HepG2 (cell line): ENCODE data around the gene SPAG9. TPM values are rescaled to one million over a fixed set of nuclear protein-coding genes. Genes with fewer than 3 reads are reported as not detected.

ENCODE experiments used
- ATAC-seq: fragments of 200-7000 bp; cut with Tn5 transposase; 3 replicates; pipeline ENCODE4 v1.9.1; 2020; ENCODE audit warnings: mild to moderate bottlenecking, moderate library complexity
- BruUV-seq: library from RNA; stranded (reverse); fragments of 400-500 nt; replicated peaks from 2 replicates; lab custom pipeline; 2021; lab: Mats Ljungman, UMichigan
- CTCF ChIA-PET: fragments of 300-600 bp; formaldehyde crosslinking; extraction: SDS; loops from one replicate; lab custom pipeline; 2021; ENCODE audit warnings: low total read pairs, inconsistent platforms, low intra/inter-chr PET ratio; lab: Yijun Ruan, JAX
- POLR2A ChIA-PET: fragments of 350-600 bp; sonication (Branson Sonifier 250); formaldehyde crosslinking; loops from one replicate; lab custom pipeline; 2020; ENCODE audit warnings: antibody characterized with exemption, inconsistent platforms; lab: Yijun Ruan, JAX
- DNase-seq: peaks from one replicate; pipeline ENCODE4 v3.0.0-alpha.2; 2015; ENCODE audit warnings: low spot score
- FAIRE-seq: peaks from 3 replicates; lab custom pipeline; 2011; peaks lifted over from hg19 to GRCh38; lab: Jason Lieb, UNC
- H2AFZ ChIP-seq: one replicate; pipeline ENCODE4 v1.6.1; 2011; ENCODE audit warnings: low read length, inconsistent platforms
- H3K27ac ChIP-seq: fragments of 300-600 bp; 3 replicates; pipeline ENCODE4 v1.8.0; 2011; ENCODE audit warnings: mixed run types, mild to moderate bottlenecking, mixed read lengths, low read length, inconsistent platforms; ENCODE audit not compliant: insufficient read depth; ENCODE audit errors: extremely low read length
- H3K27me3 ChIP-seq, 2 experiments: fragments of 200-600 bp in 1 of 2; 2 replicates in 1 of 2; 3 replicates in 1 of 2; pipeline versions ENCODE4 v1.6.0 to v1.8.0; 2011; ENCODE audit warnings: low read length in 2 of 2, mild to moderate bottlenecking in 2 of 2, moderate library complexity in 2 of 2, inconsistent platforms in 1 of 2; ENCODE audit not compliant: insufficient read depth in 2 of 2, control insufficient read depth in 1 of 2
- H3K36me3 ChIP-seq, 2 experiments: fragments of 200-600 bp in 1 of 2; replicated peaks in 1 of 2; 2 replicates in 1 of 2; 3 replicates in 1 of 2; pipeline versions ENCODE4 v1.5.1 to v1.8.0; 2011; ENCODE audit warnings: low read length in 2 of 2, inconsistent platforms in 1 of 2; ENCODE audit not compliant: insufficient read depth in 2 of 2, control insufficient read depth in 1 of 2
- H3K4me1 ChIP-seq: 2 replicates; pipeline ENCODE4 v1.5.1; 2012; ENCODE audit warnings: low read length, inconsistent platforms; ENCODE audit not compliant: insufficient read depth
- H3K4me2 ChIP-seq: 2 replicates; pipeline ENCODE4 v1.6.0; 2011; ENCODE audit warnings: low read depth, low read length, inconsistent platforms
- H3K4me3 ChIP-seq, 3 experiments: fragments of 200-600 bp in 1 of 3; sonication (generic), shearing (Covaris generic) in 1 of 3; replicated peaks in 1 of 3; 2 replicates each; pipeline ENCODE4 v1.5.1; 2011 to 2016; ENCODE audit warnings: low read length in 3 of 3, inconsistent platforms in 2 of 3, low read depth in 2 of 3, mild to moderate bottlenecking in 2 of 3, control low read depth in 1 of 3, mixed read lengths in 1 of 3; ENCODE audit not compliant: insufficient read depth in 1 of 3
- H3K79me2 ChIP-seq: one replicate; pipeline ENCODE4 v1.6.1; 2011; ENCODE audit warnings: low read length, inconsistent platforms; ENCODE audit not compliant: insufficient read depth
- H3K9ac ChIP-seq: 2 replicates; pipeline ENCODE4 v1.6.0; 2011; ENCODE audit warnings: mild to moderate bottlenecking, low read depth, low read length, inconsistent platforms; ENCODE audit not compliant: insufficient read depth
- H3K9me3 ChIP-seq: 2 replicates; pipeline ENCODE4 v1.5.1; 2012; ENCODE audit warnings: mild to moderate bottlenecking, low read length
- H4K20me1 ChIP-seq: 2 replicates; pipeline ENCODE4 v1.6.0; 2011; ENCODE audit warnings: inconsistent platforms, mild to moderate bottlenecking, low read length, moderate library complexity; ENCODE audit not compliant: insufficient read depth
- ERF ChIP-seq: IDR thresholded peaks from 2 replicates; pipeline ENCODE4 v1.6.1; 2018; ENCODE audit warnings: missing biosample characterization, missing genetic modification reagents
- KDM5B ChIP-seq: sonication (generic); formaldehyde crosslinking; IDR thresholded peaks from 2 replicates; pipeline ENCODE4 v1.4.0; 2020; ENCODE audit warnings: missing genetic modification reagents, mild to moderate bottlenecking, borderline replicate concordance
- NR0B2 ChIP-seq: sonication (generic); formaldehyde crosslinking; IDR thresholded peaks from 2 replicates; pipeline ENCODE4 v1.4.0; 2020; ENCODE audit warnings: mild to moderate bottlenecking, missing genetic modification reagents
- RELA ChIP-seq: sonication (generic); formaldehyde crosslinking; IDR thresholded peaks from 2 replicates; pipeline ENCODE4 v1.4.0; 2020; ENCODE audit warnings: missing genetic modification reagents
- SAFB2 ChIP-seq: sonication (generic); formaldehyde crosslinking; IDR thresholded peaks from 2 replicates; pipeline ENCODE4 v1.5.1; 2020; ENCODE audit warnings: missing genetic modification reagents, low read depth, mild to moderate bottlenecking, borderline replicate concordance
- SNAI1 ChIP-seq: sonication (generic); formaldehyde crosslinking; IDR thresholded peaks from 2 replicates; pipeline ENCODE4 v1.5.0; 2020; ENCODE audit warnings: mild to moderate bottlenecking, missing genetic modification reagents, borderline replicate concordance
- ZNF138 ChIP-seq: sonication (generic); formaldehyde crosslinking; IDR thresholded peaks from 2 replicates; pipeline ENCODE4 v1.5.0; 2020; ENCODE audit warnings: mild to moderate bottlenecking, low read depth, missing genetic modification reagents
- ZNF382 ChIP-seq: sonication (generic); formaldehyde crosslinking; IDR thresholded peaks from 2 replicates; pipeline ENCODE4 v1.5.0; 2020; ENCODE audit warnings: missing genetic modification reagents, mild to moderate bottlenecking, borderline replicate concordance
- ZNF572 ChIP-seq: sonication (generic); formaldehyde crosslinking; IDR thresholded peaks from 2 replicates; pipeline ENCODE4 v1.5.1; 2020; ENCODE audit warnings: mild to moderate bottlenecking, missing genetic modification reagents
- ZNF639 ChIP-seq: conservative IDR thresholded peaks from 2 replicates; pipeline ENCODE4 v1.6.1; 2018; ENCODE audit warnings: missing genetic modification reagents
- ZNF687 ChIP-seq: sonication (generic); formaldehyde crosslinking; IDR thresholded peaks from 2 replicates; pipeline ENCODE4 v1.5.1; 2020; ENCODE audit warnings: mild to moderate bottlenecking, missing genetic modification reagents, moderate library complexity
- ZNF776 ChIP-seq: sonication (generic); formaldehyde crosslinking; IDR thresholded peaks from 2 replicates; pipeline ENCODE4 v1.4.0; 2020; ENCODE audit warnings: mild to moderate bottlenecking, missing genetic modification reagents
- WGBS: methylation state at CpG from one replicate; pipeline ENCODE4 v1.1.6; 2017; ENCODE audit warnings: low lambda C conversion rate; 5-methylcytosine and 5-hydroxymethylcytosine counted together
- in situ Hi-C: cut with HindIII; loops from 2 replicates; pipeline ENCODE4 v1.10.0; 2017; ENCODE audit warnings: low pct_unique_long_range_greater_than_20kb; ENCODE audit not compliant: extremely low pct_ligation_motif_present
- intact Hi-C: fragments of 100-400 bp; cut with micrococcal nuclease; formaldehyde crosslinking; loops from one replicate; pipeline ENCODE4 v1.10.0; 2022; ENCODE audit not compliant: unreplicated experiment
- polyA plus RNA-seq, 8 experiments: library from polyadenylated mRNA; depleted of rRNA in 3 of 8; stranded (reverse) in 7 of 8; unstranded in 1 of 8; fragments of >200 nt; fragmentation: Illumina TruSeq in 4 of 8; extraction: Trizol in 4 of 8; gene quantifications; 2 replicates each; pipeline versions ENCODE4 v1.2.1 to v1.2.3, GENCODE V29; 2011 to 2016; ENCODE audit warnings: low read depth in 4 of 8, missing spikeins in 1 of 8, mixed read lengths in 1 of 8; ENCODE audit not compliant: insufficient read depth in 1 of 8
- total RNA-seq, 5 experiments: library from RNA; depleted of rRNA; stranded (reverse); fragments of >200 nt; fragmentation: Illumina TruSeq; extraction: Trizol; gene quantifications; 2 replicates each; pipeline ENCODE4 v1.2.3, GENCODE V29; 2016; ENCODE audit warnings: low read depth in 1 of 5
- TF ChIP-seq, protein P1 (sequence below): sonication (generic); formaldehyde crosslinking; IDR thresholded peaks from 2 replicates; pipeline ENCODE4 v1.5.0; 2020; ENCODE audit warnings: mild to moderate bottlenecking, missing genetic modification reagents
- TF ChIP-seq, protein P2 (sequence below): sonication (generic); formaldehyde crosslinking; IDR thresholded peaks from 2 replicates; pipeline ENCODE4 v1.8.1; 2023; ENCODE audit warnings: mild to moderate bottlenecking, missing genetic modification reagents

The SPAG9 gene
- total and polyA plus RNA-seq, 2 of the 13 experiments (the other 11 are each of a cell fraction or from before 2014, with no cell fraction given), result 43.2 to 78.6 TPM

DNA sequence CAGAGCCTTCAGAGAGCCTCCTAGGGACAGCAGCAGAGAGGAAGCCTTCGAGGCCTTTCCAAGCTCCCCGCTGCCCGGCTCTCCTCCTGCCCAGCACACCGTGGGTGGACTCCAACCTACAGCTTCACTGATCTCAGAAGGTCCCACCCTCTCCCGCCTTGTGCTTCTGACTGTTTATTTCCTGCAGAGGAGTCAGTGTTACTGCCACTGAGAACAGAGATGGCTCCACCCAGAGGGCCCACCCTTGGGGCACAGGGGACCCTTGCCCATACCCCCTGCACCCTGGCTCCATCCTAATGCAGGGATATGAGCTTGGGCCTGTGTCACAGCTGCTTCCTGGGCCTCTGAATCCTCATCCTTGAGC is 201.8 kb downstream of the SPAG9 start:
- H3K79me2 ChIP-seq, result no peaks in the 10 kb centered on the region
- no peaks in the 10 kb centered on the region for H4K20me1 ChIP-seq
- peak overlapping the region; percentile 61 for H3K9ac ChIP-seq
- H3K4me2 ChIP-seq, result peak overlapping the region; percentile 77
- H3K4me1 ChIP-seq, result peaks cover 97% of the 10 kb centered on the region
- H3K9me3 ChIP-seq, result no peaks in the 10 kb centered on the region
- H3K27ac ChIP-seq, result peak overlapping the region; percentile 5
- H2AFZ ChIP-seq, result no peak overlapping the region
- WGBS, result 0% methylated on average over 2 of the region's 5 CpGs
- H3K36me3 ChIP-seq, result no peaks in the 10 kb centered on the region
- DNase-seq, result no peak
- ChIA-PET CTCF (no interaction called here), POLR2A (interaction anchor here (0.6 to 11.0 kb wide), 14 partner anchors 8 to 66 kb away, joined by 3 to 177 read pairs (median 6); partner anchors contain the start of gene TOB1)
- no TSS peak for BruUV-seq
- no peak for FAIRE-seq
- H3K27me3 ChIP-seq, result 0 out of 5 replicates have a peak, but pooled peaks cover 0 to 2% of the 10 kb centered on the region in 2 experiments
- intact Hi-C loops, result loop anchor here (1.0 kb wide), 1 partner anchor 12 kb away; no protein-coding TSS in a partner anchor
- peak overlapping the region; percentile 1 to 65 (median 34); a peak in 4 of 6 replicates for H3K4me3 ChIP-seq
- ATAC-seq, result peak; percentile 53
- in situ Hi-C loops, result no loop called here
- TF ChIP-seq ZNF138 (0 out of 2 replicates have a peak, but pooled peaks have one; percentile 25), SNAI1 (CRISPR knock-in tag) (0 out of 2 replicates have a peak, but pooled peaks have one; percentile 66), SAFB2 (CRISPR knock-in tag) (no peak), ZNF687 (peak; percentile 48), ZNF776 (CRISPR knock-in tag) (0 out of 2 replicates have a peak, but pooled peaks have one; percentile 10), ERF (CRISPR knock-in tag) (peak; percentile 37; the same call in 1 of the 2 replicates), ZNF382 (CRISPR knock-in tag) (no peak), KDM5B (CRISPR knock-in tag) (no peak; the same call in 1 of the 2 replicates), ZNF572 (CRISPR knock-in tag) (0 out of 2 replicates have a peak, but pooled peaks have one; percentile 44), NR0B2 (peak; percentile 59; the same call in 1 of the 2 replicates), ZNF639 (CRISPR knock-in tag) (0 out of 2 replicates have a peak, but pooled peaks have one; percentile 8), RELA (CRISPR knock-in tag) (no peak)
- TF ChIP-seq, protein P1, sequence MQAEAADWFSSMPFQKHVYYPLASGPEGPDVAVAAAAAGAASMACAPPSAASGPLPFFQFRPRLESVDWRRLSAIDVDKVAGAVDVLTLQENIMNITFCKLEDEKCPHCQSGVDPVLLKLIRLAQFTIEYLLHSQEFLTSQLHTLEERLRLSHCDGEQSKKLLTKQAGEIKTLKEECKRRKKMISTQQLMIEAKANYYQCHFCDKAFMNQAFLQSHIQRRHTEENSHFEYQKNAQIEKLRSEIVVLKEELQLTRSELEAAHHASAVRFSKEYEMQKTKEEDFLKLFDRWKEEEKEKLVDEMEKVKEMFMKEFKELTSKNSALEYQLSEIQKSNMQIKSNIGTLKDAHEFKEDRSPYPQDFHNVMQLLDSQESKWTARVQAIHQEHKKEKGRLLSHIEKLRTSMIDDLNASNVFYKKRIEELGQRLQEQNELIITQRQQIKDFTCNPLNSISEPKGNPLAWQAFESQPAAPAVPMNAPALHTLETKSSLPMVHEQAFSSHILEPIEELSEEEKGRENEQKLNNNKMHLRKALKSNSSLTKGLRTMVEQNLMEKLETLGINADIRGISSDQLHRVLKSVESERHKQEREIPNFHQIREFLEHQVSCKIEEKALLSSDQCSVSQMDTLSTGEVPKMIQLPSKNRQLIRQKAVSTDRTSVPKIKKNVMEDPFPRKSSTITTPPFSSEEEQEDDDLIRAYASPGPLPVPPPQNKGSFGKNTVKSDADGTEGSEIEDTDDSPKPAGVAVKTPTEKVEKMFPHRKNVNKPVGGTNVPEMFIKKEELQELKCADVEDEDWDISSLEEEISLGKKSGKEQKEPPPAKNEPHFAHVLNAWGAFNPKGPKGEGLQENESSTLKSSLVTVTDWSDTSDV (CRISPR knock-in tag), result no peak
- TF ChIP-seq, protein P2, sequence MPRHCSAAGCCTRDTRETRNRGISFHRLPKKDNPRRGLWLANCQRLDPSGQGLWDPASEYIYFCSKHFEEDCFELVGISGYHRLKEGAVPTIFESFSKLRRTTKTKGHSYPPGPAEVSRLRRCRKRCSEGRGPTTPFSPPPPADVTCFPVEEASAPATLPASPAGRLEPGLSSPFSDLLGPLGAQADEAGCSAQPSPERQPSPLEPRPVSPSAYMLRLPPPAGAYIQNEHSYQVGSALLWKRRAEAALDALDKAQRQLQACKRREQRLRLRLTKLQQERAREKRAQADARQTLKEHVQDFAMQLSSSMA (CRISPR knock-in tag), result 0 out of 2 replicates have a peak, but pooled peaks have one; percentile 6
